Left lung (tissue), 10 donors: ENCODE data around the gene KRR1. TPM values are rescaled to one million over a fixed set of nuclear protein-coding genes. Genes with fewer than 3 reads are reported as not detected.
"Not testable (repeated sequence)": the region's sequence is repeated elsewhere in the genome, so short reads cannot be mapped to it uniquely, and the experiment has no call there.

Experiments
- ATAC-seq: fragments of 200-7000 bp; cut with Tn5 transposase; one replicate; pipeline ENCODE4 v1.9.1; 2020; ENCODE audit warnings: moderate library complexity
- DNase-seq, 4 donors: peaks; one replicate each; pipeline ENCODE4 v3.0.0-alpha.2; 2013 to 2020
- H3K27ac ChIP-seq, 2 donors: fragments of 200-600 bp; sonication (generic) in 1 of 2; one replicate each; pipeline versions ENCODE4 v1.5.0 to v1.8.0; 2020 to 2021
- H3K27me3 ChIP-seq, 2 donors: fragments of 200-600 bp; sonication (generic) in 1 of 2; one replicate each; pipeline versions ENCODE4 v1.5.0 to v1.8.0; 2020 to 2021
- H3K36me3 ChIP-seq, 2 donors: fragments of 200-600 bp; sonication (generic) in 1 of 2; one replicate each; pipeline versions ENCODE4 v1.5.0 to v1.8.0; 2020 to 2021
- H3K4me1 ChIP-seq, 2 donors: fragments of 200-600 bp; one replicate each; pipeline ENCODE4 v1.8.0; 2021
- H3K4me3 ChIP-seq, 2 donors: fragments of 200-600 bp; sonication (generic) in 1 of 2; one replicate each; pipeline versions ENCODE4 v1.5.0 to v1.8.0; 2020 to 2021; ENCODE audit warnings: mild to moderate bottlenecking in 1 of 2
- H3K9me3 ChIP-seq, 2 donors: fragments of 200-600 bp; sonication (generic) in 1 of 2; one replicate each; pipeline versions ENCODE4 v1.5.0 to v1.8.0; 2020 to 2021
- intact Hi-C, 2 donors: fragments of 100-400 bp; cut with DNase I; formaldehyde crosslinking; loops; one replicate each; pipeline versions ENCODE4 v1.11.2 to v1.14.2; 2022
- polyA plus RNA-seq, 6 donors: library from polyadenylated mRNA; unstranded; fragments of 120-200 nt; gene quantifications; one replicate each; pipeline ENCODE4 v1.2.1, GENCODE V29; 2013; ENCODE audit not compliant: insufficient read length in 6 of 6
- total RNA-seq, 2 donors: library from RNA; stranded (reverse); fragmentation: NEBNext Ultra II Directional; extraction: Animal tissue kit (Norgen Biotek cat#: 25700); gene quantifications; one replicate each; pipeline ENCODE4 v1.2.1, GENCODE V29; 2021
- TF ChIP-seq, protein P1 (sequence below), 2 donors: fragments of 200-600 bp; sonication (generic) in 1 of 2; IDR thresholded peaks; one replicate each; pipeline versions ENCODE4 v1.5.0 to v1.8.0; 2021; ENCODE audit warnings: antibody characterized with exemption in 2 of 2
- donor health status: DM: no; HTN: yes; CAD: no.
- donor health status: DM: no; HTN: no; CAD: no.

Gene KRR1
- total and polyA plus RNA-seq, 8 donors, result 37.5 to 101 (median 83.1) TPM

GRCh38 chr12:75457191-75457590 is 54.2 kb downstream of the KRR1 start:
- DNase-seq, result no peak
- intact Hi-C loops, result no loop called here

GRCh38 chr12:75455839-75456238 is 55.6 kb downstream of the KRR1 start:
- DNase-seq (no peak), ATAC-seq (no peak)
- Histone ChIP-seq H3K36me3 (no peaks in the 10 kb centered on the region), H3K27me3 (no peaks in the 10 kb centered on the region), H3K27ac (no peak overlapping the region), H3K4me1 (peaks cover 0 to 5% of the 10 kb centered on the region in 2 donors), H3K4me3 (no peak overlapping the region), H3K9me3 (peaks cover 0 to 16% of the 10 kb centered on the region in 2 donors)
- TF ChIP-seq, protein P1, sequence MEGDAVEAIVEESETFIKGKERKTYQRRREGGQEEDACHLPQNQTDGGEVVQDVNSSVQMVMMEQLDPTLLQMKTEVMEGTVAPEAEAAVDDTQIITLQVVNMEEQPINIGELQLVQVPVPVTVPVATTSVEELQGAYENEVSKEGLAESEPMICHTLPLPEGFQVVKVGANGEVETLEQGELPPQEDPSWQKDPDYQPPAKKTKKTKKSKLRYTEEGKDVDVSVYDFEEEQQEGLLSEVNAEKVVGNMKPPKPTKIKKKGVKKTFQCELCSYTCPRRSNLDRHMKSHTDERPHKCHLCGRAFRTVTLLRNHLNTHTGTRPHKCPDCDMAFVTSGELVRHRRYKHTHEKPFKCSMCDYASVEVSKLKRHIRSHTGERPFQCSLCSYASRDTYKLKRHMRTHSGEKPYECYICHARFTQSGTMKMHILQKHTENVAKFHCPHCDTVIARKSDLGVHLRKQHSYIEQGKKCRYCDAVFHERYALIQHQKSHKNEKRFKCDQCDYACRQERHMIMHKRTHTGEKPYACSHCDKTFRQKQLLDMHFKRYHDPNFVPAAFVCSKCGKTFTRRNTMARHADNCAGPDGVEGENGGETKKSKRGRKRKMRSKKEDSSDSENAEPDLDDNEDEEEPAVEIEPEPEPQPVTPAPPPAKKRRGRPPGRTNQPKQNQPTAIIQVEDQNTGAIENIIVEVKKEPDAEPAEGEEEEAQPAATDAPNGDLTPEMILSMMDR (IDR thresholded peaks at IDR 0.05), result no peak
- intact Hi-C loops, result no loop called here

More at GRCh38 chr12:75457191-75457590, 54.2 kb downstream of the KRR1 start:
- H3K27ac ChIP-seq, result no peak overlapping the region
- TF ChIP-seq, protein P1 (IDR thresholded peaks at IDR 0.05), result no peak
- no peaks in the 10 kb centered on the region for H3K36me3 ChIP-seq
- ATAC-seq, result no peak
- H3K27me3 ChIP-seq, result no peaks in the 10 kb centered on the region
- peaks cover 0 to 5% of the 10 kb centered on the region in 2 donors for H3K4me1 ChIP-seq
- H3K4me3 ChIP-seq, result no peak overlapping the region
- peaks cover 0 to 16% of the 10 kb centered on the region in 2 donors for H3K9me3 ChIP-seq

- Histone ChIP-seq H3K9me3 (peaks cover 0 to 3% of the 10 kb centered on the region in 2 donors), H3K36me3 (no peaks in the 10 kb centered on the region), H3K27ac (no peak overlapping the region), H3K4me3 (no peak overlapping the region), H3K4me1 (peaks cover 0 to 5% of the 10 kb centered on the region in 2 donors), H3K27me3 (no peaks in the 10 kb centered on the region)
- ATAC-seq (no peak), DNase-seq (no peak)
- TF ChIP-seq, protein P1 (IDR thresholded peaks at IDR 0.05), result no peak
- intact Hi-C loops, result no loop called here
Observed at GRCh38 chr12:75452675-75453330, 58.6 kb downstream of the KRR1 start.

GRCh38 chr12:75447691-75448393 is 63.6 kb downstream of the KRR1 start:
- Histone ChIP-seq H3K9me3 (no peaks in the 10 kb centered on the region), H3K27me3 (no peaks in the 10 kb centered on the region), H3K4me1 (no peaks in the 10 kb centered on the region), H3K36me3 (no peaks in the 10 kb centered on the region), H3K4me3 (no peak overlapping the region), H3K27ac (no peak overlapping the region)
- no peak for DNase-seq
- TF ChIP-seq, protein P1 (IDR thresholded peaks at IDR 0.05), result no peak
- no peak for ATAC-seq
- intact Hi-C loops, result no loop called here

DNA sequence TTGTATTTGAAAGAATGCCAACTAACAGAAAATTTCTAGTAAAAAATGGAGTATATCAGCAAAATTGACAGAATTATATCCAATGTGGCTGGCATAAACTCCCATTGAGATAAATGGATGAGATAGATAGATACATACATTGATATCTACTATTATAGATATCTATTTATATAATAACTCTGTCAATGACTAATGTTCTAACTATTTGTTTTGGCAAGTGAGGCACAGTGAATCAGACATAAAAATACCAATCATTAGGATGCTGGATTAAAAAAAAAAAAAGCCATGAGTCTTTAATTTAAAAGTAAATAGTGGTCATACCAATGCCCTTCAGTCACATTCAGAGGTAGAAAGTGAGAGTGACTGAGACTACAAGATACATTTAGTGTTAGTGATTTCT is 64.6 kb downstream of the KRR1 start:
- TF ChIP-seq, protein P1 (IDR thresholded peaks at IDR 0.05), result no peak
- ATAC-seq (no peak), DNase-seq (no peak)

DNA sequence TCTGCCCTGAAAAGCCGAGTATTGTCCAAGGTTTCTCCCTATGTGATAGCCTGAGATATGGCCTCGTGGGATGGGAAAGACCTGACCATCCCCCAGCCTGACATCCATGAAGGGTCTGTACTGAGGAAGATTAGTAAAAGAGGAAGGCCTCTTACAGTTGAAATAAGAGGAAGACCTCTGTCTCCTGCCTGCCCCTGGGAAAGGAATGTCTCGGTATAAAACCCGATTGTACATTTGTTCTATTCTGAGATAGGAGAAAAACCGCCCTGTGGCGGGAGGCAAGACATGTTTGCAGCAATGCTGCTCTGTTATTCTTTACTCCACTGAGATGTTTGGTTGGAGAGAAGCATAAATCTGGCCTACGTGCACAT is 66.3 kb downstream of the KRR1 start:
- H3K27ac ChIP-seq, H3K4me3 ChIP-seq, intact Hi-C loops, DNase-seq, H3K9me3 ChIP-seq, H3K36me3 ChIP-seq, ATAC-seq, H3K4me1 ChIP-seq, H3K27me3 ChIP-seq: not testable (repeated sequence)

More for the DNA sequence above, 64.6 kb downstream of the KRR1 start:
- Histone ChIP-seq H3K4me3 (no peak overlapping the region), H3K36me3 (no peaks in the 10 kb centered on the region), H3K4me1 (no peaks in the 10 kb centered on the region), H3K27ac (no peak overlapping the region), H3K27me3 (no peaks in the 10 kb centered on the region), H3K9me3 (no peaks in the 10 kb centered on the region)
- intact Hi-C loops, result no loop called here
